Activated B cell treated with CpG ODN at 0.5 μM for 24 hours (primary cell): ENCODE results near the gene C22orf31. TPM values are rescaled to one million over a fixed set of nuclear protein-coding genes. Genes with fewer than 3 reads are reported as not detected.

Experiments
- ATAC-seq: fragments of 200-7000 bp; cut with Tn5 transposase; one replicate; pipeline ENCODE4 v1.10.0; 2021; ENCODE audit warnings: low read depth, mild to moderate bottlenecking, moderate library complexity
- CTCF ChIA-PET: fragments of 350-600 bp; sonication (Branson Sonifier 250); formaldehyde crosslinking; loops from one replicate; lab custom pipeline; 2021; ENCODE audit warnings: antibody characterized with exemption; lab: Charles Lee
- POLR2A ChIA-PET: fragments of 350-600 bp; sonication (Branson Sonifier 250); formaldehyde crosslinking; loops from one replicate; lab custom pipeline; 2021; ENCODE audit warnings: antibody characterized with exemption; lab: Charles Lee
- DNase-seq: peaks from one replicate; pipeline ENCODE4 v3.0.0; 2022
- H3K27ac Mint-ChIP-seq: one replicate; pipeline ENCODE4 v1.8.0; 2020; ENCODE audit warnings: mixed read lengths
- H3K27me3 Mint-ChIP-seq: one replicate; pipeline ENCODE4 v1.8.0; 2021; ENCODE audit warnings: mixed read lengths
- H3K36me3 Mint-ChIP-seq: one replicate; pipeline ENCODE4 v1.8.0; 2021; ENCODE audit warnings: low read depth, mixed read lengths
- H3K4me1 Mint-ChIP-seq: one replicate; pipeline ENCODE4 v1.8.0; 2021; ENCODE audit warnings: mixed read lengths
- H3K4me3 Mint-ChIP-seq: one replicate; pipeline ENCODE4 v1.8.0; 2020; ENCODE audit warnings: mild to moderate bottlenecking, mixed read lengths
- H3K9me3 Mint-ChIP-seq: one replicate; pipeline ENCODE4 v1.8.0; 2020; ENCODE audit warnings: mixed read lengths
- intact Hi-C: fragments of 100-400 bp; cut with micrococcal nuclease; formaldehyde crosslinking; loops from one replicate; pipeline ENCODE4 v1.15.1; 2024
- total RNA-seq: library from RNA; stranded (reverse); gene quantifications from 2 replicates; pipeline ENCODE4 v1.2.3, GENCODE V29; 2022
- TF ChIP-seq, protein P1 (sequence below): fragments of 200-600 bp; IDR thresholded peaks from one replicate; pipeline ENCODE4 v1.8.0; 2022; ENCODE audit warnings: antibody characterized with exemption, mild to moderate bottlenecking

C22orf31 gene
- total RNA-seq, 1 donor from 2014 or later, result not detected

- ATAC-seq, result no peak
- Mint-ChIP-seq H3K36me3 (no peaks in the 10 kb centered on the region), H3K9me3 (no peaks in the 10 kb centered on the region), H3K27ac (no peak overlapping the region), H3K27me3 (peaks cover 25% of the 10 kb centered on the region), H3K4me3 (no peak overlapping the region), H3K4me1 (no peaks in the 10 kb centered on the region)
- CTCF ChIA-PET, result no interaction called here
- POLR2A ChIA-PET, result no interaction called here
- DNase-seq, result no peak
- intact Hi-C loops, result no loop called here
- TF ChIP-seq, protein P1, sequence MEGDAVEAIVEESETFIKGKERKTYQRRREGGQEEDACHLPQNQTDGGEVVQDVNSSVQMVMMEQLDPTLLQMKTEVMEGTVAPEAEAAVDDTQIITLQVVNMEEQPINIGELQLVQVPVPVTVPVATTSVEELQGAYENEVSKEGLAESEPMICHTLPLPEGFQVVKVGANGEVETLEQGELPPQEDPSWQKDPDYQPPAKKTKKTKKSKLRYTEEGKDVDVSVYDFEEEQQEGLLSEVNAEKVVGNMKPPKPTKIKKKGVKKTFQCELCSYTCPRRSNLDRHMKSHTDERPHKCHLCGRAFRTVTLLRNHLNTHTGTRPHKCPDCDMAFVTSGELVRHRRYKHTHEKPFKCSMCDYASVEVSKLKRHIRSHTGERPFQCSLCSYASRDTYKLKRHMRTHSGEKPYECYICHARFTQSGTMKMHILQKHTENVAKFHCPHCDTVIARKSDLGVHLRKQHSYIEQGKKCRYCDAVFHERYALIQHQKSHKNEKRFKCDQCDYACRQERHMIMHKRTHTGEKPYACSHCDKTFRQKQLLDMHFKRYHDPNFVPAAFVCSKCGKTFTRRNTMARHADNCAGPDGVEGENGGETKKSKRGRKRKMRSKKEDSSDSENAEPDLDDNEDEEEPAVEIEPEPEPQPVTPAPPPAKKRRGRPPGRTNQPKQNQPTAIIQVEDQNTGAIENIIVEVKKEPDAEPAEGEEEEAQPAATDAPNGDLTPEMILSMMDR, result no peak
These were observed 5.2 kb downstream of the C22orf31 start for GRCh38 chr22:29056472-29056871.

DNA sequence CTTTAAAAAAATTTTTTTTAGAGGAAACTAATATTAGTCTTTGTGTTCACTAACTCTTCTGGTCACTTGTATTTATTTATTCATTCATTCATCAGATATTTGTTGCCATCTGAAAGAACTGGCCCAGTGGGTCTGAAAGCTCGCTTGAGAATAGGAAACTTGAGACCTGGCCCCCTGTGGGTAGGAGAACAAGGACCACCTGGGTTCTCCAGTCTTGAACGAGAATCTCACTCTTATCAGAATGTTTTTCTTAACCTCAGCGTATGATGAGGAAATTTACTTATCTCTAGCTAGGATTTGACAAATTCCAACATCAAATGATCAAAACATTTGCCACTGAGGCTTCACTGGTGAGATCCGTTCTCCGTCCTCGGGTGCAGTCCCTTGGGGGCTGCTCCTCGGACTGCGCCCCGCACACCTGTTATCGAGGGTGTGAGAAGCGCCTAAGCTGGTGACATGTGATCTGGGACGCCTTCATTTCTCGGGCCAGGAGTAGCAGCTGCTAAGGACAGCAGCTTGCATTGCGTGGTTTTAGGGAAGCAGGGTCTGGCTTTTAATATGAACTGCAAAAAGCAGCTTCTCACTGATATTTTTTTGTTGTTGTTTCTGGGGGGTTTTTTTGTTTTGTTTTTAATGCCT is 6.3 kb downstream of the C22orf31 start:
- ATAC-seq (no peak), DNase-seq (no peak)
- Mint-ChIP-seq H3K4me3 (no peak overlapping the region), H3K27me3 (peaks cover 14% of the 10 kb centered on the region), H3K36me3 (no peaks in the 10 kb centered on the region), H3K27ac (no peak overlapping the region), H3K4me1 (no peaks in the 10 kb centered on the region), H3K9me3 (no peaks in the 10 kb centered on the region)
- ChIA-PET CTCF (interaction anchor here (1.4 kb wide), 1 partner anchor 14 kb away, joined by 5 read pairs; no protein-coding TSS in a partner anchor), POLR2A (no interaction called here)
- intact Hi-C loops, result no loop called here
- TF ChIP-seq, protein P1, result no peak

DNA sequence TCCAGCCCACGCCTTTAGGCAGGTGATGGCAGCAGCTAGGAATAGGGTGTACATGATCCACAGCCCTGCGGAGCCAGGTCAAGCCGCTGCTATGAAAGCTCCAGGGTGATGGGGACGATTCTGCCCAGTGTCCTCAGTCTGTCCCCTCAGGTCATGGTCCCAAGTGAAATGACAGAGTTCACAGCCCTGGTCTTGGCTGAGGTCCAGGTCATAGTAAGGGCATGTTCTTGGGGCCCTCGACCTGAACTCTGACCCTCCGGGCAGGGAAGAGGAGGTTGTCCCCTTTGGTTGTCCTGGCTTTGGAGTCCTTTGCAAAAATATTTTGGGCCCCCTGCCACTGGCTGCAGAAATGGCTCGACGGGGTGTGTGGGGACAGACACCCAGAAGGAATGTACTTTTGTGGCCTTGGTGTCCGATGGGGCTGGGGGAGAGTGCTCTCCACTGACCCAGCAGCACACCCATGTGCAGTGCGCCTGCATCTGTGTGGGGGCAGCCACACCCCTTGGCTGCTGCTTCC is 7.3 kb downstream of the C22orf31 start:
- TF ChIP-seq, protein P1, result no peak
- no peak overlapping the region for H3K4me3 Mint-ChIP-seq
- H3K27ac Mint-ChIP-seq, result no peak overlapping the region
- ATAC-seq, result no peak
- H3K27me3 Mint-ChIP-seq, result peaks cover 13% of the 10 kb centered on the region
- H3K4me1 Mint-ChIP-seq, result no peaks in the 10 kb centered on the region
- DNase-seq, result no peak
- H3K36me3 Mint-ChIP-seq, result peaks cover 2% of the 10 kb centered on the region
- POLR2A ChIA-PET, result no interaction called here
- intact Hi-C loops, result no loop called here
- no peaks in the 10 kb centered on the region for H3K9me3 Mint-ChIP-seq
- CTCF ChIA-PET, result interaction anchor here (1.4 kb wide), 1 partner anchor 13 kb away, joined by 5 read pairs; no protein-coding TSS in a partner anchor

- TF ChIP-seq, protein P1, result no peak
- H3K27ac Mint-ChIP-seq, result no peak overlapping the region
- H3K9me3 Mint-ChIP-seq, result no peaks in the 10 kb centered on the region
- DNase-seq (no peak), ATAC-seq (no peak)
- ChIA-PET CTCF (interaction anchor here (1.1 to 1.3 kb wide), 2 partner anchors 10 to 12 kb away, joined by 3 to 4 read pairs; no protein-coding TSS in a partner anchor), POLR2A (no interaction called here)
- H3K27me3 Mint-ChIP-seq, result peaks cover 5% of the 10 kb centered on the region
- peaks cover 2% of the 10 kb centered on the region for H3K36me3 Mint-ChIP-seq
- intact Hi-C loops, result no loop called here
- no peak overlapping the region for H3K4me3 Mint-ChIP-seq
- H3K4me1 Mint-ChIP-seq, result no peaks in the 10 kb centered on the region
These were observed 8.5 kb downstream of the C22orf31 start for GRCh38 chr22:29053048-29053702.

GRCh38 chr22:29050457-29050856 is 11.2 kb downstream of the C22orf31 start:
- intact Hi-C loops, result no loop called here
- Mint-ChIP-seq H3K4me3 (no peak overlapping the region), H3K4me1 (no peaks in the 10 kb centered on the region), H3K27me3 (no peaks in the 10 kb centered on the region), H3K9me3 (no peaks in the 10 kb centered on the region), H3K27ac (no peak overlapping the region), H3K36me3 (peaks cover 2% of the 10 kb centered on the region)
- no peak for ATAC-seq
- no peak for DNase-seq
- ChIA-PET POLR2A (no interaction called here), CTCF (no interaction called here)
- TF ChIP-seq, protein P1, result no peak
